Spleen (tissue), 11 donors: Measurements from ENCODE around the gene HSD17B13. TPM values are rescaled to one million over a fixed set of nuclear protein-coding genes. Genes with fewer than 3 reads are reported as not detected.
"Not testable (repeated sequence)": the region's sequence is repeated elsewhere in the genome, so short reads cannot be mapped to it uniquely, and the experiment has no call there.

Experiments used
- DNase-seq: peaks from one replicate; pipeline ENCODE4 v3.0.0-alpha.2; 2020
- H3K27ac ChIP-seq, 8 donors: fragments of 200-600 bp; sonication (generic) in 7 of 8; 1 replicate in 4 of 8; 2 replicates in 4 of 8; pipeline versions ENCODE4 v1.5.0 to v1.8.0; 2016 to 2021; ENCODE audit warnings: inconsistent platforms in 4 of 8, mild to moderate bottlenecking in 4 of 8, moderate library complexity in 1 of 8
- H3K27me3 ChIP-seq, 7 donors: fragments of 200-600 bp; sonication (generic) in 6 of 7; replicated peaks in 1 of 7; 1 replicate in 4 of 7; 2 replicates in 3 of 7; pipeline versions ENCODE4 v1.5.0 to v1.8.0; 2016 to 2021; ENCODE audit warnings: inconsistent platforms in 3 of 7, mild to moderate bottlenecking in 1 of 7
- H3K36me3 ChIP-seq, 6 donors: fragments of 200-600 bp; sonication (generic) in 5 of 6; 1 replicate in 4 of 6; 2 replicates in 2 of 6; pipeline versions ENCODE4 v1.5.0 to v1.8.0; 2016 to 2021; ENCODE audit warnings: inconsistent platforms in 2 of 6
- H3K4me1 ChIP-seq, 6 donors: fragments of 200-600 bp; sonication (generic) in 5 of 6; 1 replicate in 3 of 6; 2 replicates in 3 of 6; pipeline versions ENCODE4 v1.5.0 to v1.8.0; 2016 to 2021; ENCODE audit warnings: inconsistent platforms in 3 of 6
- H3K4me3 ChIP-seq, 8 donors: fragments of 200-600 bp; sonication (generic) in 7 of 8; 1 replicate in 4 of 8; 2 replicates in 4 of 8; pipeline versions ENCODE4 v1.5.0 to v1.8.0; 2016 to 2021; ENCODE audit warnings: inconsistent platforms in 4 of 8, mild to moderate bottlenecking in 4 of 8, moderate library complexity in 2 of 8
- H3K9me3 ChIP-seq, 8 donors: fragments of 200-600 bp; sonication (generic) in 7 of 8; 1 replicate in 4 of 8; 2 replicates in 4 of 8; pipeline versions ENCODE4 v1.5.0 to v1.8.0; 2016 to 2021; ENCODE audit warnings: inconsistent platforms in 4 of 8
- CTCF ChIP-seq, 11 experiments: fragments of 200-600 bp in 7 of 11; fragments of 450-650 bp in 4 of 11; sonication (generic) in 4 of 11; IDR thresholded peaks in 8 of 11; conservative IDR thresholded peaks in 3 of 11; 1 replicate in 7 of 11; 2 replicates in 4 of 11; pipeline versions ENCODE4 v1.4.0 to v1.8.0; 2016 to 2021; ENCODE audit warnings: antibody characterized with exemption in 11 of 11, inconsistent platforms in 4 of 11, mild to moderate bottlenecking in 1 of 11
- POLR2A ChIP-seq, 3 donors: fragments of 450-650 bp; IDR thresholded peaks; one replicate each; pipeline ENCODE4 v1.5.1; 2017; ENCODE audit warnings: antibody characterized with exemption in 3 of 3, mild to moderate bottlenecking in 1 of 3
- POLR2AphosphoS5 ChIP-seq, 3 donors: sonication (generic); formaldehyde crosslinking; IDR thresholded peaks; one replicate each; pipeline ENCODE4 v1.5.1; 2017; ENCODE audit warnings: antibody characterized with exemption in 3 of 3
- WGBS, 5 donors: extraction: QIAGEN DNeasy Blood & Tissue Kit in 3 of 5; methylation state at CpG; one replicate each; pipeline versions ENCODE4 v1.1.5 to v1.1.7; 2013 to 2018; 5-methylcytosine and 5-hydroxymethylcytosine counted together
- intact Hi-C: fragments of 100-400 bp; cut with DNase I; formaldehyde crosslinking; loops from one replicate; pipeline ENCODE4 v1.15.0; 2023; ENCODE audit warnings: low total_unique reads
- polyA plus RNA-seq, 3 donors: library from polyadenylated mRNA; stranded (reverse); fragments of 200-250 nt; gene quantifications; one replicate each; pipeline ENCODE4 v1.2.1, GENCODE V29; 2013
- total RNA-seq, 7 donors: library from RNA; depleted of rRNA in 3 of 7; stranded (reverse); fragments of >200 nt in 3 of 7; fragmentation: NEBNext Ultra II Directional in 4 of 7; extraction: Animal tissue kit (Norgen Biotek cat#: 25700) in 4 of 7; gene quantifications; one replicate each; pipeline versions ENCODE4 v1.1.0 to v1.2.1, GENCODE V29; 2016 to 2021
- donor health status: healthy with polysubstance abuse.
- donor health status: DM: no; HTN: no; CAD: no; lungs with moderate emphysema.
- donor health status: DM: no; HTN: no; CAD: no.
- donor health status: Bipolar disorder and iron deficiency.
- donor health status: healthy.
- donor health status: DM: no; HTN: no; CAD: no.
- donor health status: DM: yes; HTN: yes; CAD: no.

HSD17B13 gene
- total and polyA plus RNA-seq, 10 donors: 0.09 to 1.2 (median 0.40) TPM

DNA sequence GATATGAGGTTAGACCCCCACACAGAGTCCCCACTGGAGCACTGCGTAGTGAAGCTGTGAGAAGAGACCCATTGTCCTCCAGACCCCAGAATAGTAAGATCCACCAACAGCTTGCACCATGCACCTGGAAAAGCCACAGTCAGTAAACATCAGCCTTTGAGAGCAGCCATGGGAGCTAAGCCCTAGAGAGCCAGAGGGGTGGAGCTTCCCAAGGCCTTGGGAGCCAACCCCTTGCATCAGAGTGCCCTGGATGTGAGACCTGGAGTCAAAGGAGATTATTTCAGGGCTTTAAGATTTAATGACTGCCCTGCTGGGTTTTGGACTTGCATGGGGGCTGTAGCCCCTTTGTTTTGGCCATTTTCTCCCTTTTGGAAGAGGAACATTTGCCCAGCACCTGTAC, 35.7 kb downstream of the HSD17B13 start:
- H3K4me1 ChIP-seq: no peaks in the 10 kb centered on the region
- no peaks in the 10 kb centered on the region for H3K27me3 ChIP-seq
- no peak for TF ChIP-seq CTCF (IDR thresholded peaks at IDR 0.05 in 8 of 11, conservative IDR thresholded peaks at IDR 0.05 in 3 of 11)
- TF ChIP-seq POLR2A (IDR thresholded peaks at IDR 0.05): no peak
- TF ChIP-seq POLR2AphosphoS5 (IDR thresholded peaks at IDR 0.05): no peak
- no peak overlapping the region for H3K4me3 ChIP-seq
- WGBS, 5 donors: 57 to 96% (median 89%) methylated on average over 1 of the region's 1 CpG
- no peak overlapping the region for H3K27ac ChIP-seq
- H3K9me3 ChIP-seq: peaks cover 0 to 51% (median 39%) of the 10 kb centered on the region in 8 donors
- no peaks in the 10 kb centered on the region for H3K36me3 ChIP-seq
- intact Hi-C loops: no loop called here
- no peak for DNase-seq

DNA sequence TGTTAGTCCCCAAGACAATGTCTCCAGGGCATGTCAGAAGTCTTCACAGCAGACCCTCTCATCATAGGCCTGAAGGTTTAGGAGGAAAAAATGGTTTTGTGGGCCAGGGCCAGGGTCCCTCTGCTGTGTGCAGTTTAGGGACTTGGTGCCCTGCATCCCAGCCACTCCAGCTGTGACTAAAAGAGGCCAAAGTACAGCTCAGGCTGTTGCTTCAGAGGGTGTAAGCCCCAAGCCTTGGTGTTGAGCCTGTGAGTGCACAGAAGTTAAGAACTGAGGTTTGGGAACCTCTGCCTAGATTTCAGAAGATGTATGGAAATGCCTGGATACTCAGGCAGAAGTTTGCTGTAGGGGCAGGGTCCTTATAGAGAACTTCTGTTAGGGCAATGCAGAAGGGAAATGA, 38.4 kb downstream of the HSD17B13 start:
- intact Hi-C loops, H3K4me3 ChIP-seq, H3K4me1 ChIP-seq, H3K27ac ChIP-seq, DNase-seq, H3K36me3 ChIP-seq, H3K27me3 ChIP-seq: not testable (repeated sequence)
- peaks cover 0 to 51% (median 39%) of the 10 kb centered on the region in 8 donors for H3K9me3 ChIP-seq

- H3K27me3 ChIP-seq: peaks cover 0 to 3% (median 0%) of the 10 kb centered on the region in 7 donors
- H3K27ac ChIP-seq: no peak overlapping the region
- 61 to 91% (median 78%) methylated on average over 3 of the region's 3 CpGs for WGBS, 5 donors
- DNase-seq: no peak
- no peaks in the 10 kb centered on the region for H3K4me1 ChIP-seq
- no peak for TF ChIP-seq POLR2A (IDR thresholded peaks at IDR 0.05)
- TF ChIP-seq POLR2AphosphoS5 (IDR thresholded peaks at IDR 0.05): no peak
- TF ChIP-seq CTCF (IDR thresholded peaks at IDR 0.05 in 8 of 11, conservative IDR thresholded peaks at IDR 0.05 in 3 of 11): no peak
- intact Hi-C loops: no loop called here
- H3K36me3 ChIP-seq: no peaks in the 10 kb centered on the region
- H3K4me3 ChIP-seq: no peak overlapping the region
- peaks cover 0 to 51% (median 39%) of the 10 kb centered on the region in 8 donors for H3K9me3 ChIP-seq
These were observed 39.5 kb downstream of the HSD17B13 start for GRCh38 chr4:87283151-87283550.

DNA sequence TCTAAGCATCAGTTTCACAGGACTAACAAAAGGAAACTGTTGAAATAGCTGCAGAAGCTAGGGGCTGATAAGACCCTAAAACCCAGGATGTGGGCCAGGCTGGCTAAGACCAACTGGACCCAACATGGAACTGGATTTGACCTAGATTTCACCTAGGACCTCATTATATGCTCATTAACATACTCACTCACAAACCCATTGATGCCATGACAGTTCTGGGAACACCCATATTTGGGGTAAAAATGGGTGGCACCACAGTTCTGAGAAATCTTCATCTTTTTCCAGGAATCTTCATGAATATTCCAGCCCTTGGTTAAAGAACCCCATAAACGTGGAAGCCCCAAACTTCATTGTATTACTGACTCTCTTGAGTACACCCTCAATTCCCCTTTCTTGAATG, 41.1 kb downstream of the HSD17B13 start:
- Histone ChIP-seq H3K4me1 (no peaks in the 10 kb centered on the region), H3K9me3 (peaks cover 0 to 40% (median 30%) of the 10 kb centered on the region in 8 donors), H3K27ac (no peak overlapping the region), H3K27me3 (peaks cover 0 to 3% (median 0%) of the 10 kb centered on the region in 7 donors), H3K4me3 (no peak overlapping the region), H3K36me3 (no peaks in the 10 kb centered on the region)
- intact Hi-C loops: no loop called here
- no peak for DNase-seq
- 61 to 90% (median 71%) methylated on average over 1 of the region's 1 CpG for WGBS, 5 donors
- no peak for TF ChIP-seq POLR2AphosphoS5 (IDR thresholded peaks at IDR 0.05)
- TF ChIP-seq CTCF (IDR thresholded peaks at IDR 0.05 in 8 of 11, conservative IDR thresholded peaks at IDR 0.05 in 3 of 11): no peak
- TF ChIP-seq POLR2A (IDR thresholded peaks at IDR 0.05): no peak

DNA sequence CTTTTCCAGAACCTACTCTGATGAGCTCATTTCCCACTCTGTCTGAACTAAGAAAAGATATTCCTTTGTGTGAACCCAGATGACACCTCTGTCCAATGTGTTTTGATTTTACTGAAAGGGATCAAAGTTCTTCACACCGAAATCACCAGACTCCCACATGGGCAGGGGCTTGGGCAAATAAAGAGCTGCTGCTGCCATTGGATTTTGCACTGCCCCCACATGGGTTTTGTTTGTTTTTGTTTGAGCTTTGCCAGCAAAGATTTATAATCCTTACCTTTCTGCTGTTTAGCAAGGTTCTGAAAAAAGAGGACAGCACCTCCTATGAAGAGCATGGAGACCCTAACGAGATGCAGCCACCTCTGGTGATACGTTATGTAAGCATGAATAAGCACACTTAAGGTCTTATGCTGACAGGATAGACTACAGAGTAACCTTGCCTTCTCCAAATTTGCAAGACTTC, 44.3 kb downstream of the HSD17B13 start:
- peaks cover 0 to 3% (median 0%) of the 10 kb centered on the region in 7 donors for H3K27me3 ChIP-seq
- intact Hi-C loops: no loop called here
- DNase-seq: no peak
- TF ChIP-seq POLR2AphosphoS5 (IDR thresholded peaks at IDR 0.05): no peak
- no peak for TF ChIP-seq POLR2A (IDR thresholded peaks at IDR 0.05)
- TF ChIP-seq CTCF (IDR thresholded peaks at IDR 0.05 in 8 of 11, conservative IDR thresholded peaks at IDR 0.05 in 3 of 11): no peak
- 64 to 81% (median 75%) methylated on average over 3 of the region's 3 CpGs for WGBS, 5 donors
- H3K4me1 ChIP-seq: no peaks in the 10 kb centered on the region
- H3K27ac ChIP-seq: no peak overlapping the region
- no peaks in the 10 kb centered on the region for H3K36me3 ChIP-seq
- peaks cover 0 to 7% (median 1%) of the 10 kb centered on the region in 8 donors for H3K9me3 ChIP-seq
- no peak overlapping the region for H3K4me3 ChIP-seq
